ENCODE results near the gene UNKL.

UNKL gene

GRCh38 chr16:1398826-1399581 lies 15.5 kb downstream of the UNKL start:
- no peak for DNase-seq

- DNase-seq, result no peak
Observed at GRCh38 chr16:1398351-1398750, 16.2 kb downstream of the UNKL start.

DNA sequence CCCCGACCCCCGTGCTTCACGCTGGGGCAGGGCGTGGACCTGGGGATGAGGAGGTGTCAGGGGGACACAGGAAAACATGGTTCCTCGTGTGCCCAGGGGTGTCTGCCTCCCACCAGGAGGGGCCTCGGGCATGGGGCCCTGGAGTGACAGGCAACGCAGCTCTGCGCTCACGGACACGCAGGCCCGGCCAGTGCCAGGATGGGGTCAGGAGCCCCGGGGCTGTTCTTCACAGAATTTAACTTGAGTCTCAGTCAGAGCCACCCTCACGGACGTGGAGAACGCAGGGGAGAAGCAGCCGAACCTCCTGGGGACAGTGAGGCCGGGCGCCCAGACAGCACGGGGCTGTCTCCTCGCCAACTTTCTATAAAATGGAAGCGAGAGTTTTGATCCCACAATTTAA lies 16.7 kb downstream of the UNKL start:
- no peak for DNase-seq

DNA sequence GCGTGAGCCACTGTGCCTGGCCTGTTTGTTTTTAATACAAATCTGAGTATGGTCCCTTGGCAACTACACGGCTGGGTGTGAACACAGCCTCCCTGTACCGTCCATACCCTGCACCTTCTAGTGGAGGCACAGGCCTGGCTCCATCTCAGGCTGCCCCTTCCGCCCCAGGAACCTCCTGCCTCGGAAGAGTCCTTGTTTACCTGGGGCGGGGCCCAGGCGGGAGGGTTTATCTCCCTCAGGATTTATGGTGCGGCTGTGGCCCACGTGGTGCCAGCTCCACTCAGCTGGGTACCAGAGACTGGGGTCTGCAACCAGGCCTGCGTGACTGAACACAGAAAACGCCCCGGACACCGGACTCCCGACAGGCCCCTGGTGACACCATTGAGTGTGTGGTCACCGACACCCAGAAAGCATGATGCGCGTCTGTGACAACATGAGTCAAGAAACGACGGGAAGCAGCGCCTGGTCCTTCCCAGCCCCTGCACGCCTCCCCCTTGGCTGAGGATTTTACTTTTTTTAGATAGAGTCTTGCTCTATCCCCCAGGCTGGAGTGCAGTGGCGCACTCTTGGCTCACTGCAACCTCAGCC lies 19.0 kb downstream of the UNKL start:
- no peak for DNase-seq

GRCh38 chr16:1394367-1394951 lies 20.0 kb downstream of the UNKL start:
- DNase-seq, result no peak

GRCh38 chr16:1393613-1394176 lies 20.8 kb downstream of the UNKL start:
- no peak for DNase-seq

GRCh38 chr16:1392826-1393225 lies 21.7 kb downstream of the UNKL start:
- no peak for DNase-seq

DNA sequence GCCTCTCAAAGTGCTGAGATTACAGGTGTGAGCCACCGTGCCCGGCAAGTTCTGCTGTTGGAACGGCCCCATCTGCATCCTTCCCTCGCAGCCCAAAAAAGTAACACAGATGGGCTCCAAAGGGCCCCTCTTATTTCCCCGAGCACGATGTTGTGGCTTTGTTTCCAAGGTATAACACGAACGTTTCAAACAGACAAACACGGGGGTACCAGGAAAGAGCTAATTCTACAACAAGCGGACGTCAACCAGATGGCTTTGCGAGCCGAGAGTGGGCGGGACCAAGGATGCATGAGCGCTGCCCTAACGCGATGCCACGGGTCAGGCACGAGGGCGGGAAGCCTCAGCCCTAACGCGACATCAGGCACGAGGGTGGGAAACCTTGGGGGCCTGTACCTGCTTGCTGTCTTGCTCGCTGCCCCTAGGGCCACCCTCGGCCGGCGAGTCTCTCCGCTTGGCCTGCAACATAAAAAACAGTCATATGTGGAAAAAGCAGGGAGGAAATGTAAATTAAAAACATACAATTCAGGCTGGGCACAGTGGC lies 24.2 kb downstream of the UNKL start:
- no peak for DNase-seq

GRCh38 chr16:1389762-1390161 lies 24.7 kb downstream of the UNKL start:
- no peak for DNase-seq

DNA sequence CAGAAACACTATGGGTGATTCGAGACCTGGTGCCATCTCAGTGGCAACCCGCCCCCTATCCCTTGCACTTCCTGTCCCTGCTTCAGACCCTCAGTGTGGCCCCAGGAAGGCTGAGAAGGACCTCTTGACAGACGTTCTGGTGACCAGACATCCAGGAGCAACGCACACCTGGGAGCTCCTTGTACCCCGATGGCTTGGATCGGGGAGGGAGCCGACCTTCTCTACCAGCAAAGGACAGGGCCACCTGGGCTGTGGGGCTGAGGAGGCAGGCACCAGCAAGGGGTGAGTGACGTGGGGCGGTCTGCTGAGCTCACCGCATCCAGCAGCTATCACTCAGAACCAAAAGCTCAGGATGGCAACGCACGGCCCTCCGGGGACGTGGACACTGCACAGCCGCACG lies 27.2 kb downstream of the UNKL start:
- no peak for DNase-seq

- no peak for DNase-seq
Observed at GRCh38 chr16:1385232-1385631, 29.3 kb downstream of the UNKL start.

DNA sequence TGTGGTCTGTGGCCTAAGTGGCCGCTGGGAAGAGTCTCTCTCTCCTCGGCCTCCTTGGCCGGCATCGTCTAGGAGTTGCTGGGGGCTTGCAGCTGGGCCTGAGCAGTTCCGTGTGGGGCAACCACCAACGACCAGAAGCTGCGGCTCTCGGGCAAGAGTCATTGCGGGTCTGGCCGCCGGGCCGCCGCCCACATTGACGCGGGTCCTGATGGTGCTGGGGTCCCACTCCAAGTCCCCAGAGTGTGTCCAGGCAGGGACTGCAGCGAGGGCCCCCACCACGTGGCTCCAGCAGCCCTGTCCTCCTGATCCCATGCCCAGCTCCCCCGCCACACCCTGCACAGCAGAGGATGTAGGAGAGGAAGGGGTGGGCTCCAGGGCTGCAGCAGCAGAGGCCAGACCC lies 30.9 kb downstream of the UNKL start:
- DNase-seq, result no peak

- no peak for DNase-seq
Observed at GRCh38 chr16:1381612-1382406, 32.7 kb downstream of the UNKL start.

- DNase-seq, result no peak
Observed at GRCh38 chr16:1380195-1380594, 34.3 kb downstream of the UNKL start.

- DNase-seq, result peak; percentile 68
Observed at GRCh38 chr16:1379304-1380076, 35.0 kb downstream of the UNKL start.

DNA sequence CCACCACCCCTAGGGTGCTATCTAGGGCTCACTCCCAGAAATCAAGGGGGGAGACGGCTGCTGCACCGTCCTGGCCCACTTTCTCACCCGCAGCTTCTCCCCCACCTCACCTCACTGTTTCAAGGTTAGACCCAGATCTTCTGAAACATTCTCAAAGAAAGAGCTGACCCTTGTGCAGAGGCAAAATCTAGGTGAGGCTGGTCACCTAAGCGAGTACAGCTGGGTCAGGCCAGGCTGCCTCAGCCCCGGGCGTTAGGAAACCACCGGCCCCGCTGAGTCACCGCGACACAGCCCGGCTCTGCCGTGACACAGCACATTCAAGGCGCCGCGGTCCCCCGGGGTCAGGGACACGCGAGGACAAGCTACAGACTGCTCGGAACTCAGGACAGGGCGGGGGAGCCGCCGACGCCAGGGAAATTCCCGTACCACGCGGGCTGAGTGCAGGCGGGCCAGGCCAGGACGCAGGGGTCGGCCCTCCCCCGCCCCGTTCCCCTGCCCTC lies 35.6 kb downstream of the UNKL start:
- peak; percentile 78 for DNase-seq

DNA sequence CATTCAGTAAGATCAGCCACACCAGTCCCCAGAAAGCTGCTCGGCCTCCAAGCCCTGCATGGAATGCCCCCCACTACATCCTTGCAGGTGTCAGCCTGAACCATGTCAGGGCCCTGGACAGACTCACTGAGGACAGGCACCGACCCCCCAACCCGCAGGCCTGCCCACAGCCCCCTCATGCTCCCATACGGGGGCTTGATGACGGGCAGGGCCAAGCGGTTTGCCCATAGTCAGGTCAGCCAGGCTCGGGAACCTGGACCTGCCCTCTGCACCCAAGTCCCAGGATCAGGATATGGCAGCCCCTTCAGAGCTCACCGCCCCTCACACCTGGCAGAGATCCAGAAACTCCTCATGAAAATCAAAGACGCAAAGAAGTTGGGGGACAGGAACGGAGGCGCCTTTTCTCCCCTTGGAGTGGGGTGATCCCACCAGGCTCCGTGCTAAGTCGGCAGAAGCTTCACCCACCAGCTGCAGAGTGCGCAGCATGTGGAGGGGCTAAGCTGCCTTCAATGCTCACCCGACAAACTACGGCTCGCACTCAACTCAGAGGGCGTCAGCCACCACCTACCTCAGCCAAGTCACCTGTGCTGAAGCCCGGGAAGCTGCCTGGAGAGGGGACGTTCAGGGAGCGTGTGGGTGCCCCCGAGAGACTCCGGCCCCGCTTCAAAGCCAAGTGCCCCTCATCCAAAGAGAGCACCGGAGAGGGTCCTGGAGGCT lies 36.3 kb downstream of the UNKL start:
- DNase-seq, result no peak

- DNase-seq, result no peak
Observed at GRCh38 chr16:1377406-1378010, 37.0 kb downstream of the UNKL start.

DNA sequence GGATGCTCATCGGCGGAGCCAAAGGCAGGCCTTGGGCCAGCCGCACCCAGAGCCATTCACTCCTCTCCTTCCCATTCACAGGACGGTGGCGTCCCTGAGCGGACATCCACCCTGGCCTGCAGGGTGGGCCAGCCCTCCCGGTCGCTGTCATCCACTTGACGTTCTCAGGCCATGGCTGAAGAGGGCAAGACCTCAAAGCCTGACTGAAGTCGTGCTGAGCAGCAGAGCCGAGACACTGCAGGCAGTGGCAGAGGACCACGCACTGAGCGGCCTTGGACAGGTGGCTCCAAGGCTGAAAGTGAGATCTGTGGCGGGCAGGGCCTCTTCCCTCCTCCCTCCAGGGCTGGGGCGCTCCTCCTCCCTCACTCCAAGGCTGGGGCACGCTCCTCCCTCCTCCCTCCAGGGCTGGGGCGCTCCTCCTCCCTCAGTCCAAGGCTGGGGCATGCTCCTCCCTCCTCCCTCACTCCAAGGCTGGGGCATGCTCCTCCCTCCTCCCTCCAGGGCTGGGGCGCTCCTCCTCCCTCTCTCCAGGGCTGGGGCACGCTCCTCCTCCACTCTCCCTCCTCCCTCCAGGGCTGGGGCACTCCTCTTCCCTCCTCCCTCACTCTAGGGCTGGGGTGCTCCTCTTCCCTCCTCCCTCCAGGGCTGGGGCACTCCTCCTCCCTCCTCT lies 38.6 kb downstream of the UNKL start:
- no peak for DNase-seq

DNA sequence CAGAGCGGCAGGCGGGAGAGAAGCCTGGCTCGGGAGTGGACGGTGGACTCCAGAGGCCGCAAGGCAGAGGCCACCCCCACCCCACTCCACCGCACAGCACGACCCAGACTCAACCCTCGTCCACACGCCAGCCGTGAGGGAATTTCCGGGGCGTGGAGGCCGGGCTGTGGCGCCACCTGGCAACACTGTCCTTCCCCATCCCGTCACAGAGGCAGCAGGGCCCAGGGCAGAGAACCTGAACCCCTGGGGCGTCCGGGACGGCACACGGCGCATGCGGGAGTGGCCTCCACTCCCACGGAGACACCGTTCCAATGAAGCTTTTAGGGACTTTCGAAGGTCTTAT lies 39.2 kb downstream of the UNKL start:
- no peak for DNase-seq

All from activated naive CD4-positive, alpha-beta T cell treated with Interleukin-2 at 50 U/mL for 16 hours (primary cell).